Esophagus squamous epithelium (tissue), 5 donors: Measurements from ENCODE around the gene MCRIP1. TPM values are rescaled to one million over a fixed set of nuclear protein-coding genes. Genes with fewer than 3 reads are reported as not detected.

Experiments used
- DNase-seq: peaks from one replicate; lab custom pipeline; 2025; lab: John Stamatoyannopoulos, UW
- H3K27ac ChIP-seq, 4 donors: fragments of 200-600 bp; sonication (generic); one replicate each; pipeline ENCODE4 v1.5.1; 2016 to 2019; ENCODE audit warnings: mild to moderate bottlenecking in 1 of 4
- H3K27me3 ChIP-seq, 4 donors: fragments of 200-600 bp; sonication (generic); 1 replicate in 3 of 4; 2 replicates in 1 of 4; pipeline versions ENCODE4 v1.5.1 to v1.6.0; 2017 to 2021; ENCODE audit warnings: antibody characterized with exemption in 1 of 4
- H3K36me3 ChIP-seq, 3 donors: fragments of 200-600 bp; sonication (generic); one replicate each; pipeline ENCODE4 v1.5.1; 2016 to 2019
- H3K4me1 ChIP-seq, 3 donors: fragments of 200-600 bp; sonication (generic); one replicate each; pipeline ENCODE4 v1.5.1; 2017 to 2019
- H3K4me3 ChIP-seq, 4 donors: fragments of 200-600 bp; sonication (generic); 1 replicate in 3 of 4; 2 replicates in 1 of 4; pipeline ENCODE4 v1.5.1; 2016 to 2019; ENCODE audit warnings: mild to moderate bottlenecking in 2 of 4, moderate library complexity in 1 of 4
- H3K9me3 ChIP-seq, 3 donors: fragments of 200-600 bp; sonication (generic); one replicate each; pipeline ENCODE4 v1.5.1; 2016 to 2019
- CTCF ChIP-seq, 6 experiments: fragments of 450-650 bp in 4 of 6; fragments of 200-600 bp in 2 of 6; sonication (generic) in 2 of 6; IDR thresholded peaks; one replicate each; pipeline ENCODE4 v1.5.1; 2016 to 2019; ENCODE audit warnings: antibody characterized with exemption in 6 of 6, mild to moderate bottlenecking in 4 of 6, moderate library complexity in 4 of 6
- POLR2A ChIP-seq, 4 donors: fragments of 450-650 bp; IDR thresholded peaks; one replicate each; pipeline ENCODE4 v1.6.1; 2017; ENCODE audit warnings: antibody characterized with exemption in 4 of 4, mild to moderate bottlenecking in 4 of 4, moderate library complexity in 3 of 4
- WGBS, 2 donors: methylation state at CpG; one replicate each; pipeline ENCODE4 v1.1.5; 2018; 5-methylcytosine and 5-hydroxymethylcytosine counted together
- intact Hi-C: fragments of 100-400 bp; cut with DNase I; formaldehyde crosslinking; loops from one replicate; pipeline ENCODE4 v1.15.0; 2022
- total RNA-seq, 4 donors: library from RNA; depleted of rRNA; stranded (reverse); fragments of >200 nt; gene quantifications; one replicate each; pipeline ENCODE4 v1.1.0, GENCODE V29; 2016
- donor health status: DM: yes; HTN: yes; CAD: no.

The MCRIP1 gene
- total RNA-seq, 4 donors from 2014 or later, result 8.7 to 28.0 (median 13.2) TPM

- DNase-seq, result no peak
Measured at GRCh38 chr17:81854974-81855774, 22.1 kb upstream of the MCRIP1 start.

GRCh38 chr17:81852237-81852636 lies 19.1 kb upstream of the MCRIP1 start:
- H3K27ac ChIP-seq, result no peak overlapping the region
- DNase-seq, result no peak
- no peak overlapping the region for H3K4me3 ChIP-seq
- WGBS, 2 donors, result 91 to 100% methylated on average over 1 to 3 of the region's 12 CpGs
- intact Hi-C loops, result no loop called here
- no peaks in the 10 kb centered on the region for H3K9me3 ChIP-seq
- peaks cover 9 to 40% (median 20%) of the 10 kb centered on the region in 3 donors for H3K4me1 ChIP-seq
- peaks cover 40 to 99% (median 62%) of the 10 kb centered on the region in 3 donors for H3K36me3 ChIP-seq
- H3K27me3 ChIP-seq, result no peaks in the 10 kb centered on the region
- TF ChIP-seq POLR2A (IDR thresholded peaks at IDR 0.05) (no peak), CTCF (IDR thresholded peaks at IDR 0.05) (no peak)

More at GRCh38 chr17:81854974-81855774, 22.1 kb upstream of the MCRIP1 start:
- Histone ChIP-seq H3K36me3 (peaks cover 29 to 90% (median 43%) of the 10 kb centered on the region in 3 donors), H3K4me3 (no peak overlapping the region), H3K9me3 (no peaks in the 10 kb centered on the region), H3K27me3 (no peaks in the 10 kb centered on the region), H3K27ac (peak overlapping the region; percentile 71 to 99 (median 76)), H3K4me1 (peaks cover 28 to 67% (median 43%) of the 10 kb centered on the region in 3 donors)
- intact Hi-C loops, result no loop called here
- 54 to 71% methylated on average over 11 to 26 of the region's 29 CpGs for WGBS, 2 donors
- no peak for TF ChIP-seq POLR2A (IDR thresholded peaks at IDR 0.05)
- TF ChIP-seq CTCF (IDR thresholded peaks at IDR 0.05), result peak in 5 of 6 experiments; percentile 8 to 44 (median 38)

- intact Hi-C loops, result no loop called here
- Histone ChIP-seq H3K4me1 (peaks cover 9 to 35% (median 18%) of the 10 kb centered on the region in 3 donors), H3K4me3 (no peak overlapping the region), H3K9me3 (no peaks in the 10 kb centered on the region), H3K27me3 (no peaks in the 10 kb centered on the region), H3K27ac (no peak overlapping the region), H3K36me3 (peaks cover 45 to 99% (median 70%) of the 10 kb centered on the region in 3 donors)
- TF ChIP-seq POLR2A (IDR thresholded peaks at IDR 0.05) (no peak), CTCF (IDR thresholded peaks at IDR 0.05) (no peak)
- no CpG with 5 or more reads among the region's 16 CpGs for WGBS, 2 donors
- no peak for DNase-seq
Measured at GRCh38 chr17:81851423-81851822, 18.3 kb upstream of the MCRIP1 start.

- H3K4me1 ChIP-seq, result peaks cover 0 to 15% (median 4%) of the 10 kb centered on the region in 3 donors
- TF ChIP-seq POLR2A (IDR thresholded peaks at IDR 0.05), result no peak
- no peak for TF ChIP-seq CTCF (IDR thresholded peaks at IDR 0.05)
- H3K4me3 ChIP-seq, result no peak overlapping the region
- no peaks in the 10 kb centered on the region for H3K9me3 ChIP-seq
- WGBS, 2 donors, result 91 to 93% methylated on average over 12 of the region's 12 CpGs
- DNase-seq, result no peak
- peaks cover 64 to 100% (median 90%) of the 10 kb centered on the region in 3 donors for H3K36me3 ChIP-seq
- H3K27me3 ChIP-seq, result no peaks in the 10 kb centered on the region
- intact Hi-C loops, result no loop called here
- H3K27ac ChIP-seq, result no peak overlapping the region
Measured at GRCh38 chr17:81849457-81849856, 16.4 kb upstream of the MCRIP1 start.
